Sigmoid colon (tissue), 4 donors: ENCODE data around the gene AIM2.

Experiments
- CTCF ChIP-seq, 4 experiments: fragments of 450-650 bp in 3 of 4; fragments of 200-600 bp in 1 of 4; IDR thresholded peaks; one replicate each; pipeline ENCODE4 v1.5.1; 2016 to 2019; ENCODE audit warnings: antibody characterized with exemption in 4 of 4, mild to moderate bottlenecking in 3 of 4, moderate library complexity in 2 of 4
- POLR2A ChIP-seq, 2 donors: fragments of 450-650 bp; IDR thresholded peaks; one replicate each; pipeline ENCODE4 v1.6.1; 2016; ENCODE audit warnings: antibody characterized with exemption in 2 of 2, mild to moderate bottlenecking in 2 of 2, moderate library complexity in 2 of 2
- POLR2AphosphoS5 ChIP-seq, 4 donors: sonication (generic); formaldehyde crosslinking; IDR thresholded peaks; one replicate each; pipeline ENCODE4 v1.6.1; 2017; ENCODE audit warnings: antibody characterized with exemption in 4 of 4

- no peak for TF ChIP-seq POLR2AphosphoS5 (IDR thresholded peaks at IDR 0.05)
- TF ChIP-seq CTCF (IDR thresholded peaks at IDR 0.05), result no peak
- no peak for TF ChIP-seq POLR2A (IDR thresholded peaks at IDR 0.05)
Measured at GRCh38 chr1:159030877-159031447, 45.6 kb downstream of the AIM2 start.
